Retinal pigment epithelial cell (primary cell): ENCODE results near the gene ZNF185.
"Not testable (repeated sequence)": the region's sequence is repeated elsewhere in the genome, so short reads cannot be mapped to it uniquely, and the experiment has no call there.

Source experiments
- DNase-seq: peaks from one replicate; pipeline ENCODE4 v3.0.0-alpha.2; 2010; ENCODE audit warnings: low read depth
- H3K4me3 ChIP-seq: 2 replicates; pipeline ENCODE4 v1.5.1; 2011; ENCODE audit warnings: mild to moderate bottlenecking, low read length, control low read depth, moderate library complexity
- CTCF ChIP-seq: conservative IDR thresholded peaks from 2 replicates; pipeline ENCODE4 v1.5.1; 2011; ENCODE audit warnings: low read depth, low read length, control low read depth, inconsistent platforms

ZNF185 gene

DNA sequence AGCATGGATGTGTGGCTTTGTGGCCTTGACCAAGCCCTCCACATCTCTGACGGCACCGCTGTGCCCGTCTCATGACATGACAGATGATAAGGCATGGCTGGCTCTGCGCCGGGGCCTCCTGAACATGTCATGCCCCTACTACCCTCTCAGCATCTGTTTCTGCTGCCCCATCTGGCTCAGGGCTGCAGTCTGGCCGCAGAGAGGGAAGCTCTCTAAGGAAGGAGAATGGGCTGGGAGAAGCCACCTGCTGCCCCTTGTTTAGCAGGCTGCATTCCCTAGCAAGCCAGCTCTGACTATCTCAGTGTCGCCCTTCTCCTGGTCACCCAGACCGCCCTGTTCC is 7.2 kb downstream of the ZNF185 start:
- no peak for DNase-seq
- H3K4me3 ChIP-seq, result no peak overlapping the region
- no peak for TF ChIP-seq CTCF

- TF ChIP-seq CTCF, result no peak
- DNase-seq, result peak; percentile 82
- H3K4me3 ChIP-seq, result peak overlapping the region; percentile 17
Observed at GRCh38 chrX:152907084-152907651, 9.3 kb downstream of the ZNF185 start.

GRCh38 chrX:152908486-152908885 is 10.6 kb downstream of the ZNF185 start:
- H3K4me3 ChIP-seq, result no peak overlapping the region
- no peak for TF ChIP-seq CTCF
- DNase-seq, result no peak

DNA sequence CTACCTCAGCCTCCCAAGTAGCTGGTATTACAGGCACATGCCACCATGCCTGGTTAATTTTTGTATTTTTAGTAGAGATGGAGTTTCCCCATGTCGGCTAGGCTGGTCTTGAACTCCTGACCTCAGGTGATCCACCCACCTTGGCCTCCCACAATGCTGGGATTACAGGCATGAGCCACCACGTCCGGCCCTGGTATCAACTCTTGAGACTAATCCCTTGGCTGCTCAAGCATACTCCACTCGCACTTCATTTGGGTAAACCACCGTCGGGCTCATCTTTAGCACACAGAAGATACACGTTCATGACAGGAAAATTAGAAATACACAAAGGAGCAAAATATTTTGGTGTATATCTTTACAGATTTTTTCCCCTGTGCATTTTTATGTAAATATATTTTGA is 12.2 kb downstream of the ZNF185 start:
- not testable (repeated sequence) for DNase-seq, H3K4me3 ChIP-seq

- H3K4me3 ChIP-seq, result no peak overlapping the region
- no peak for DNase-seq
- TF ChIP-seq CTCF, result peak; percentile 39
Observed at GRCh38 chrX:152912106-152912505, 14.2 kb downstream of the ZNF185 start.

- TF ChIP-seq CTCF, result no peak
- DNase-seq, result no peak
- no peak overlapping the region for H3K4me3 ChIP-seq
Observed at GRCh38 chrX:152912641-152913040, 14.8 kb downstream of the ZNF185 start.

DNA sequence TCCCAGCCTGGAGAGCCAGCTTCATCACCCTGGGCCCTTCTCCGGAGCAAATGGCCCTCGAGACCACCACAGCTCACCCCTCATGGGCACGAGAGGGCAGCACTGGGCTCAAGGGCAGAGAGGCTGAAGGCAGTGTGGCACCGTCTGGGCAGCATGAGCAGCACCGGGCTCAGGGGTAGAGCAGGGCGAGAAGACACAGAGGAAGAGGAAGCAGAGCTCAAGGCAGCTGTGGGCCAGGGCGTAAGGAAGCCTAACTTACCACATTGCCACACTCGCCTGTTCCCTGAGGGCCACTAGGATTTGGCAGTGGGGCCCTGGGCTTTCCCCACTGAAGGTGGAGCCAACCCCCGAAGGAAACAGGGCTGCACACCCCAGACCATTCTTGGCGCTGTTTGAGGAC is 15.5 kb downstream of the ZNF185 start:
- TF ChIP-seq CTCF, result no peak
- no peak overlapping the region for H3K4me3 ChIP-seq
- DNase-seq, result no peak

DNA sequence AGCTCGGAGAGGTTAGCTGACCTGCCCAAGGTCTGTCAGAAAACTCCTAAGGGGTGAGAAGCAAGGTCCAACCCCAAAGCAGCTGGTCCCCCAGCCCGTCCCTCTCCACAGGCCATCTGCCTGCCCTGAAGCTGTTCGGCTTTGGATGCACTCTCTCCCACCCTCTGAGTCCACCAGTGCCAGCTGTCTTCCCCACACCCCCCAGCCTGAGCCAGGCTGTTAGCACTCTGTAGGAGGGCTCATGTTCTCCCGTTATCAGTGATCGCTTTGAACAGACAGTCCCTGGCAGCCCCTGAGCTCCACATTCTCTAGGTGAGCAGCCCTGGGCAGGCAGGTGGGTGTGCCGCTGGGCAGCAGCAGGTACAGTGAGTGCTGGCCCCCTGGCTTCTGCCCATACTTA is 16.0 kb downstream of the ZNF185 start:
- TF ChIP-seq CTCF, result no peak
- H3K4me3 ChIP-seq, result no peak overlapping the region
- no peak for DNase-seq
